Heart left ventricle (tissue), 16 donors: ENCODE results near the gene SERAC1. TPM values are rescaled to one million over a fixed set of nuclear protein-coding genes. Genes with fewer than 3 reads are reported as not detected.

Experiments used
- ATAC-seq, 4 donors: fragments of 200-7000 bp; cut with Tn5 transposase; one replicate each; pipeline ENCODE4 v1.9.1; 2020 to 2022; ENCODE audit warnings: moderate library complexity in 4 of 4, mild to moderate bottlenecking in 3 of 4, moderate number of reproducible peaks in 1 of 4
- DNase-seq, 5 donors: peaks; one replicate each; pipeline ENCODE4 v3.0.0-alpha.2; 2020
- H3K27ac ChIP-seq, 12 donors: fragments of 200-600 bp; sonication (generic) in 4 of 12; one replicate each; pipeline versions ENCODE4 v1.5.0 to v1.8.0; 2016 to 2022; ENCODE audit warnings: mild to moderate bottlenecking in 2 of 12
- H3K27me3 ChIP-seq, 9 donors: fragments of 200-600 bp; sonication (generic) in 2 of 9; one replicate each; pipeline versions ENCODE4 v1.5.1 to v1.8.0; 2016 to 2022; ENCODE audit warnings: mild to moderate bottlenecking in 3 of 9
- H3K36me3 ChIP-seq, 9 donors: fragments of 200-600 bp; sonication (generic) in 2 of 9; one replicate each; pipeline versions ENCODE4 v1.5.0 to v1.8.0; 2018 to 2022; ENCODE audit warnings: mild to moderate bottlenecking in 2 of 9
- H3K4me1 ChIP-seq, 12 donors: fragments of 200-600 bp; sonication (generic) in 4 of 12; one replicate each; pipeline versions ENCODE4 v1.5.0 to v1.8.0; 2016 to 2022; ENCODE audit warnings: mild to moderate bottlenecking in 3 of 12
- H3K4me3 ChIP-seq, 12 donors: fragments of 200-600 bp; sonication (generic) in 4 of 12; one replicate each; pipeline versions ENCODE4 v1.5.0 to v1.8.0; 2017 to 2022; ENCODE audit warnings: mild to moderate bottlenecking in 9 of 12, moderate library complexity in 4 of 12
- H3K9me3 ChIP-seq, 12 donors: fragments of 200-600 bp; sonication (generic) in 4 of 12; one replicate each; pipeline versions ENCODE4 v1.5.0 to v1.8.0; 2016 to 2022; ENCODE audit warnings: mild to moderate bottlenecking in 1 of 12
- CTCF ChIP-seq, 12 donors: fragments of 200-600 bp; sonication (generic) in 4 of 12; IDR thresholded peaks; one replicate each; pipeline versions ENCODE4 v1.5.0 to v1.8.0; 2018 to 2022; ENCODE audit warnings: antibody characterized with exemption in 12 of 12, mild to moderate bottlenecking in 5 of 12
- POLR2A ChIP-seq, 2 donors: fragments of 450-650 bp; IDR thresholded peaks; one replicate each; pipeline ENCODE4 v1.6.1; 2017; ENCODE audit warnings: antibody characterized with exemption in 2 of 2, mild to moderate bottlenecking in 2 of 2, moderate library complexity in 2 of 2
- WGBS, 4 donors: extraction: QIAGEN DNeasy Blood & Tissue Kit in 2 of 4; methylation state at CpG; one replicate each; pipeline versions ENCODE4 v1.1.5 to v1.1.7; 2013 to 2018; 5-methylcytosine and 5-hydroxymethylcytosine counted together
- intact Hi-C, 10 donors: fragments of 100-400 bp; cut with DNase I; formaldehyde crosslinking; loops; one replicate each; pipeline versions ENCODE4 v1.11.1 to v1.14.2; 2022
- polyA plus RNA-seq, 2 donors: library from polyadenylated mRNA; stranded (reverse); fragments of 200-250 nt; gene quantifications; one replicate each; pipeline ENCODE4 v1.2.3, GENCODE V29; 2013
- total RNA-seq, 9 donors: library from RNA; depleted of rRNA in 2 of 9; stranded (reverse); fragments of >200 nt in 2 of 9; fragmentation: NEBNext Ultra II Directional in 3 of 9; extraction: Animal tissue kit (Norgen Biotek cat#: 25700) in 3 of 9; gene quantifications; one replicate each; pipeline versions ENCODE4 v1.1.0 to v1.2.4, GENCODE V29; 2016 to 2023
- donor health status: ischemic (EF 13 %, LVEDD 7.1; RV severe dilation, severe dysfunction).
- donor health status: healthy with polysubstance abuse.
- donor health status: DM: no; HTN: yes; CAD: no.
- donor health status: DM: no; HTN: no; CAD: no.
- donor health status: ischemic (EF 25% LVEDD 6.9; RV normal size, moderate dysfunction).
- donor health status: ischemic (EF 25% LVEDD 5.7; RV mildly dilated, moderate dysfunction).
- donor health status: healthy.
- donor health status: DM: yes; HTN: yes; CAD: no.
- donor health status: ischemic (EF 35%, LVEDD 5.7; RV mildly dilated, moderate dysfunction).
- donor health status: nonischemic (EF 11% LVEDD 7.7; RV severe dilation, severe dysfunction).
- donor health status: DM: yes; HTN: yes; CAD: no.
- donor health status: PGD.
- donor health status: ischemic (EF 29% LVEDD 5.4; RV normal size, mild dysfunction).
- donor health status: nonischemic (EF 23%, LVEDD 6.1; RV moderate dilation, normal function).

Gene SERAC1
- total and polyA plus RNA-seq, 11 donors: 1.5 to 7.0 (median 5.5) TPM

- Histone ChIP-seq H3K36me3 (peaks cover 0 to 58% (median 34%) of the 10 kb centered on the region in 9 donors), H3K4me3 (no peak overlapping the region), H3K27ac (no peak overlapping the region), H3K9me3 (no peaks in the 10 kb centered on the region), H3K4me1 (no peaks in the 10 kb centered on the region), H3K27me3 (no peaks in the 10 kb centered on the region)
- intact Hi-C loops: no loop called here
- no peak for ATAC-seq
- WGBS, 4 donors: 88 to 97% (median 92%) methylated on average over 6 of the region's 6 CpGs
- TF ChIP-seq POLR2A (IDR thresholded peaks at IDR 0.05): no peak
- TF ChIP-seq CTCF (IDR thresholded peaks at IDR 0.05): no peak
- DNase-seq: no peak
These were observed 52.6 kb downstream of the SERAC1 start for GRCh38 chr6:158115508-158115907.

GRCh38 chr6:158115102-158115501 is 53.0 kb downstream of the SERAC1 start:
- Histone ChIP-seq H3K27me3 (no peaks in the 10 kb centered on the region), H3K36me3 (peaks cover 0 to 60% (median 34%) of the 10 kb centered on the region in 9 donors), H3K4me1 (no peaks in the 10 kb centered on the region), H3K4me3 (no peak overlapping the region), H3K27ac (no peak overlapping the region), H3K9me3 (no peaks in the 10 kb centered on the region)
- no peak for DNase-seq
- ATAC-seq: peak in 1 of 4 donors; percentile 29
- intact Hi-C loops: no loop called here
- TF ChIP-seq POLR2A (IDR thresholded peaks at IDR 0.05): no peak
- no peak for TF ChIP-seq CTCF (IDR thresholded peaks at IDR 0.05)
- 95 to 100% (median 96%) methylated on average over 4 of the region's 4 CpGs for WGBS, 4 donors

- Histone ChIP-seq H3K27ac (no peak overlapping the region), H3K9me3 (no peaks in the 10 kb centered on the region), H3K36me3 (peaks cover 0 to 65% (median 33%) of the 10 kb centered on the region in 9 donors), H3K4me3 (no peak overlapping the region), H3K4me1 (no peaks in the 10 kb centered on the region), H3K27me3 (no peaks in the 10 kb centered on the region)
- ATAC-seq: no peak
- intact Hi-C loops: no loop called here
- TF ChIP-seq POLR2A (IDR thresholded peaks at IDR 0.05) (no peak), CTCF (IDR thresholded peaks at IDR 0.05) (no peak)
- no peak for DNase-seq
These were observed 54.3 kb downstream of the SERAC1 start for GRCh38 chr6:158113802-158114201.

- Histone ChIP-seq H3K9me3 (no peaks in the 10 kb centered on the region), H3K36me3 (peaks cover 0 to 57% (median 33%) of the 10 kb centered on the region in 9 donors), H3K27ac (no peak overlapping the region), H3K4me1 (no peaks in the 10 kb centered on the region), H3K27me3 (no peaks in the 10 kb centered on the region), H3K4me3 (no peak overlapping the region)
- TF ChIP-seq POLR2A (IDR thresholded peaks at IDR 0.05) (no peak), CTCF (IDR thresholded peaks at IDR 0.05) (no peak)
- ATAC-seq: no peak
- intact Hi-C loops: no loop called here
- 92 to 98% (median 97%) methylated on average over 5 of the region's 5 CpGs for WGBS, 4 donors
- DNase-seq: no peak
These were observed 56.1 kb downstream of the SERAC1 start for GRCh38 chr6:158111987-158112386.
